GM12891 (cell line): Measurements from ENCODE around the gene AP2A1.

ENCODE experiments used
- POLR2A ChIP-seq: IDR thresholded peaks from 2 replicates; pipeline ENCODE4 v1.6.1; 2011; ENCODE audit warnings: low read depth, low read length, control low read depth
- POLR2AphosphoS5 ChIP-seq: IDR thresholded peaks from 2 replicates; pipeline ENCODE4 v1.6.1; 2011; ENCODE audit warnings: low read depth, low read length, control low read depth
- SPI1 ChIP-seq: IDR thresholded peaks from 2 replicates; pipeline ENCODE4 v1.6.1; 2011; ENCODE audit warnings: low read depth, low read length, control low read depth
- TAF1 ChIP-seq: IDR thresholded peaks from 2 replicates; pipeline ENCODE4 v1.6.1; 2011; ENCODE audit warnings: low read depth, low read length, control low read depth

GRCh38 chr19:49824662-49825061 is 57.9 kb downstream of the AP2A1 start:
- TF ChIP-seq POLR2A (no peak), POLR2AphosphoS5 (no peak), SPI1 (no peak), TAF1 (no peak)
